ES-I3 (cell line): Measurements from ENCODE around the gene CNDP1.
"Not testable (repeated sequence)": the region's sequence is repeated elsewhere in the genome, so short reads cannot be mapped to it uniquely, and the experiment has no call there.

ENCODE experiments used
- H3K36me3 ChIP-seq: 2 replicates; pipeline ENCODE4 v1.6.1; 2013; ENCODE audit warnings: mild to moderate bottlenecking, low read length, control low read depth, moderate library complexity; ENCODE audit not compliant: insufficient read depth
- H3K4me1 ChIP-seq: 2 replicates; pipeline ENCODE4 v1.6.1; 2013; ENCODE audit warnings: mild to moderate bottlenecking, control low read depth, low read length; ENCODE audit not compliant: insufficient read depth
- H3K9ac ChIP-seq: 2 replicates; pipeline ENCODE4 v1.6.1; 2013; ENCODE audit warnings: low read depth, mild to moderate bottlenecking, low read length, moderate library complexity
- H3K9me3 ChIP-seq: 2 replicates; pipeline ENCODE4 v1.6.1; 2013; ENCODE audit warnings: mild to moderate bottlenecking, low read length, moderate library complexity; ENCODE audit not compliant: control insufficient read depth, insufficient read depth

Gene CNDP1

DNA sequence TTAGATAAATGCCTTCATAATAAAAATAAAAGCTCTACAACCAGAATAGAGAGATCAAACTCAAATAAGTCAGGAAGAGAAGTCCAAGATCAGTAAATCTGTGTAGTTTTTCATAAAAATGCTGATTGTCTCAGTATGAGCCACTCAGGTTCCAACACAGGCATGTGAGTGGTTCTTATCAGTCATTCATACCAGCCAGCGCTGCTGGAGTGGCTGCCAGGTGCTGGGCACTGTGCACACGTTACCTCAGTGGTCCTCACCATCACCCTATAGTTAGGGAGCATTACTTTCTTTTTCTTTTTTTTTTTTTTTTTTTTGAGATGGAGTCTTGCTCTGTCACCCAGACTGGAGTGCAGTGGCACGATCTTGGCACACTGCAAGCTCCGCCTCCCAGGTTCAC is 23.8 kb downstream of the CNDP1 start:
- Histone ChIP-seq H3K9me3 (no peaks in the 10 kb centered on the region), H3K4me1 (no peaks in the 10 kb centered on the region), H3K9ac (no peak overlapping the region), H3K36me3 (no peaks in the 10 kb centered on the region)

DNA sequence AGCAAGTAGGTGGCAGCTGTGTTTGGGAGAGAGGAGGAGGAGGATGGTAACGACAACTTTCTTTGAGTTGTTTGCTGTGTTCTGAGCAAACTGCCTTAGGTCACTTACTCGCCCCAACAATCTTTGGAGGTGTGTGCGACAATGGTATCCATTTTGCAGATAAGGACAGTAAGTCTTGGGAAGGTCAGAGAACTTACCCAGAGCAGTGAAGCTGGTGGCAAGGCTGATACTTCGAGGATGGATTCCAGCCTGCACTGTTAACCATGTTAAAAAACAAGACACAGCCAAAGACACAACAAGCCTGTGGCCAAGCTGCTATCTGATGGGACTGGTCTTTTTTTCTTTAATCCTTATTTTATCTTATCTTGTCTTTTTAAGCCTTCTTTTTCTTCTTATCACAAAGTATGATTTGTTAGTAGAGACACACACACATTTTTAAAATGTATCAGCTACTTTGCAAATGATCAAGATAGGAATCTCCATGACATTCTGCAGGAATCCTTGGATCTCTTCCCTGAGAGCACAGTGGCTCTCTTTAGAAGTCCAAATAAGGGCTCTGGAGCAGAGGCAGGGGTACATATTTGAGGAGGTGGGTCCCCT is 27.9 kb downstream of the CNDP1 start:
- no peak overlapping the region for H3K9ac ChIP-seq
- no peaks in the 10 kb centered on the region for H3K9me3 ChIP-seq
- H3K4me1 ChIP-seq: no peaks in the 10 kb centered on the region
- H3K36me3 ChIP-seq: no peaks in the 10 kb centered on the region

DNA sequence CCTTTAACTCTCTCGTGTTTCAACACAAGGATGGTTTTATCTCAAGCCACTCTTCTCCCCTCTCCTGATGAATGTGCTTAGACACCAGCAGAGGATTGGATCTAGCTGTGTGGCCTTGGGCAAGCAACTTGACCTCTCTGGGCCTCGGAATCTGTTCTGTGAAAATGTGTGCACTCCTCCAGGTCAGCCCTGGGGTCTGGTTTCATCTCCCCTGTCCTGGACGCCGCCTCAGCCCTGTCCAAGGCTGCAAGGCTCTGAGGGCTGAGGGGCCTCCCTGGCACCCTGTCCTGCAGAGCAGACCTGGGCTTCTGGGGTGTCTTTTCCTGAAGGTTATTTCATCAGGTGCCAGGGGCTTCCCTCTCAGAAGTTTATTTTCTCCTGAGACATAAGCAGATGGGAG is 28.5 kb downstream of the CNDP1 start:
- no peak overlapping the region for H3K9ac ChIP-seq
- H3K4me1 ChIP-seq: no peaks in the 10 kb centered on the region
- H3K36me3 ChIP-seq: no peaks in the 10 kb centered on the region
- H3K9me3 ChIP-seq: no peaks in the 10 kb centered on the region

DNA sequence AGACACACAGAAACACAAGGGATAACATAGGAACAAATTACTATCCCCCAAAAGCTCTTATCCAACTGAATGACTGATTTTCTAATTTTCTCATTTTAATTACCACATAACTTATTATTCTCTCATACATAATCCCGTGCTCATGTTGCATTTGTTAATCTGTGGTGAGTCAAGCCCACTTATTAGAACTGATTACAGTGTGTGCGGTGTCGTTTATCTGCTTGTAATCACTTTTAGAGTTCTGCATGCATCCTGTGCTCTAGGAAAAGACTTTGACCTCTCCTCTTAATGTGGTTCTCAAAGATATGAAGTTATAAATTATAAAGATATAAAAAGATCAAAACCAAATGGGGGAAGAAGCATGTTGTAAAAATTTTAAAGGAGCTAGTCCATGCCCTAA is 29.7 kb downstream of the CNDP1 start:
- H3K36me3 ChIP-seq: no peaks in the 10 kb centered on the region
- no peaks in the 10 kb centered on the region for H3K4me1 ChIP-seq
- H3K9ac ChIP-seq: no peak overlapping the region
- H3K9me3 ChIP-seq: no peaks in the 10 kb centered on the region

DNA sequence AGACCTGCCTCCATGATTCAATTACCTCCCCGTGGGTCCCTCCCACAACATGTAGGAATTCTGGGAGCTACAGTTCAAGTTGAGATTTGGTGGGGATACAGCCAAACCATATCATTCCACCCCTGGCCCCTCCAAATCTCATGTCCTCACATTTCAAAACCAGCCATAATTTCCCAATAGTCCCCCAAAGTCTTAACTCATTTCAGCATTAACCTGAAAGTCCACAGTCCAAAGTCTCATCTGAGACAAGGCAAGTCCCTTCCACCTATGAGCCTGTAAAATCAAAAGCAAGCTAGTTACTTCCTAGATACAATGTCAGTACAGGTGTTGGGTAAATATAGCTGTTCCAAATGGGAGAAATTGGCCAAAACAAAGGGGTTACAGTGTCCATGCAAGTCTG is 30.9 kb downstream of the CNDP1 start:
- H3K36me3 ChIP-seq, H3K9me3 ChIP-seq, H3K4me1 ChIP-seq, H3K9ac ChIP-seq: not testable (repeated sequence)

DNA sequence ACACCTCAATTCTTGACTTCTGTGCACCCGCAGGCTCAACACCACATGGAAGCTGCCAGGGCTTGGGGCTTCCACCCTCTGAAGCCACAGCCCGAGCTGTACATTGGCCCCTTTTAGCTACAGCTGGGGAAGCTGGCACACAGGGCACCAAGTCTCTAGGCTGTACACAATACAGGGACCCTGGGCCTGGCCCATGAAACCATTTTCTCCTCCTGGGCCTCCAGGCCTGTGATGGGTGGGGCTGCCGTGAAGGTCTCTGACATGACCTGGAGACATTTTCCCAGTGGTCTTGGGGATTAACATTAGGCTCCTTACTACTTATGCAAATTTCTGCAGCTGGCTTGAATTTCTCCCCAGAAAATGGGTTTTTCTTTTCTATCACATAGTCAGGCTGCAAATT is 31.7 kb downstream of the CNDP1 start:
- not testable (repeated sequence) for H3K9ac ChIP-seq, H3K4me1 ChIP-seq, H3K36me3 ChIP-seq, H3K9me3 ChIP-seq

DNA sequence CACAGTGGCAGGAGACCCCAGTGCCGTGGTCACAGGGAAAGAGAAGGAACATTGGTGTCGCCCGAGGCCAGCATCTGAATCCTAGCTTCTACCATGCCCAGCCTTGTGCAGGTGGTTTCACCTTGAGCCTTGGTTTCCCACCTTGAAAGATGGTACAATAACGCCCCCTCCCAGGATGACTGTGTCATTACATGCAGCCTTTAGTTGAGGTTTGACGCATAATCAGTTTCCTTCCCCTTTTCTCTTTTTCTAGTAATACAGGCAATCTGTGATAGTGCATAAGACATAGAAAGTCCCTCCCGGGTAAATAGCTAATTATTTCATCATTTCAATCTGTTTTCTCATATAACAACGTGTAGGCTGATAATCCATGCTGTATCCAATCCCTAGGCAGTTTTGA is 33.5 kb downstream of the CNDP1 start:
- Histone ChIP-seq H3K9ac (no peak overlapping the region), H3K9me3 (no peaks in the 10 kb centered on the region), H3K36me3 (no peaks in the 10 kb centered on the region), H3K4me1 (no peaks in the 10 kb centered on the region)

DNA sequence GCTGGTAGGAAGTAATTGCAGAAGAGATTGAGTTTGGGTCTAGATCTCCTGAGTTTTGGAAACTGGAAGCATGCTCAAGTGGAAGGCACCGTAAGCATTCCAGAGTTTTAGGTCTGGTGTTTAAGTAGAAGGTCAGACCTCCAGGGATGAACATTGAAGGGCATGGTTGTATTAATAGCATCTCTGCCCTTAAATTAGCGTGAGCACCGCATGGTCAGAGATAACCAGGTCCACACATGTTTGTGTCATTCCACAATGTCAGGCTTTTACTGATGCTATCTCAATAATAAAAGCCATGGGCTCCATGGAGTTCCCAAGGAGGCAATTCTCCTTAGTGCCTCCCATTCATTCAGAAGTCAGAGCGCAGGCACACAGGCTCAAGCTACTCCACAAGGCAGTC is 35.1 kb downstream of the CNDP1 start:
- Histone ChIP-seq H3K9ac (no peak overlapping the region), H3K9me3 (no peaks in the 10 kb centered on the region), H3K4me1 (no peaks in the 10 kb centered on the region), H3K36me3 (no peaks in the 10 kb centered on the region)

DNA sequence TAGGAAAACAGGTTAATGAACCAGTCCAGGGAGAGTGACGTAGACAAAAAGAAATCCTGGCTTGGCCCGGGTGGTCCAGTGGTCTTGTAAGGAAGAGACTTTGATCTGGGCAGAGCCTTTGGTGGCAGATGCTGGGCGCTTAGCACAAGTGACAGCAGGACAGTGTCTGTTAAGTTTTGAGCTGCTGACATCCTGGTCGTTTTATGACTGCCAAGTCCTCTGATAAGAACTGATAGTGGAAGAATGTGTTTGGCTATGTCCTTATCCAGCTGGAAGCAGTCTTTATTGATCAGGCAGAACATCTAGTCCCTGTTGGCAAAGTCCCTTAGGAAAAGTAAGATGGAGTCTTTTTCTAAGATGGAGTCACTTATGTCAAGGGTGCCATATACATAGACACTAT is 36.0 kb downstream of the CNDP1 start:
- Histone ChIP-seq H3K36me3 (no peaks in the 10 kb centered on the region), H3K9ac (no peak overlapping the region), H3K9me3 (no peaks in the 10 kb centered on the region), H3K4me1 (no peaks in the 10 kb centered on the region)

DNA sequence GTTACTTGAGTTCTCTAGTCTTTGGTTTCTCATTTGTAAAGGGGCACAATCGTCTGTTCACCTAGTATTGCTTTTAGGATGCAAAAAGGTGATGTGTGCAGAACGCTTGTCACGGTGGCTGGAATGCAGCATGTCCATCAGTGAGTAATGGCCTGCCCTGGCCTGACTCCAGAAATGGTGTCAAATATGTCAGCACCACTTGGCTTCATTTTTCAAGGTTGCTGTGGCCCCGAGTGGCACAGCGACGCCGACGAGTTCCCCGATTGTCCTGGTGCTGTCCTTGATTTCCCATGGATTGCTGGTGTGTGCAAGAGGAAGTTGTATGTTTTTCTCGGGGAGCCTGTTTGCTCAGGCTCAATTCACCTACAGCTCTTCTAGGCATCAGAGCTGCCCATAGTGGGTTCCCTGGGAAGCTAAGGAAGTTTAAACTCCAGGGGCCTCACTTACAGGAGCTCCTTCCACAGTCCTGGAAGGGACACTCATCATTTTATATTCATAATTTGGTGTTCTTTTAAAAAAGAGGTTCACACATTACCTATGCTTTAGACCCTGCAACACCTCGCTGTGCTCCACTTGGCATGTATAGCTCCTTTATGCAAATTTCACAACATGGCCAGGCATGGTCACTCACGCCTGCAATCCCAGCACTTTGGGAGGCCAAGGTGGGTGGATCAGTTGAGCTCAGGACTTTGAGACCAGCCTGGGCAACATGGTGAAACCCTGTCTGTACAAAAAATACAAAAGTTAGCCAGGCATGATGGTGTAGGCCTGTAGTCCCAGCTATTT is 37.8 kb downstream of the CNDP1 start:
- Histone ChIP-seq H3K9ac (no peak overlapping the region), H3K9me3 (no peaks in the 10 kb centered on the region), H3K4me1 (no peaks in the 10 kb centered on the region), H3K36me3 (no peaks in the 10 kb centered on the region)

DNA sequence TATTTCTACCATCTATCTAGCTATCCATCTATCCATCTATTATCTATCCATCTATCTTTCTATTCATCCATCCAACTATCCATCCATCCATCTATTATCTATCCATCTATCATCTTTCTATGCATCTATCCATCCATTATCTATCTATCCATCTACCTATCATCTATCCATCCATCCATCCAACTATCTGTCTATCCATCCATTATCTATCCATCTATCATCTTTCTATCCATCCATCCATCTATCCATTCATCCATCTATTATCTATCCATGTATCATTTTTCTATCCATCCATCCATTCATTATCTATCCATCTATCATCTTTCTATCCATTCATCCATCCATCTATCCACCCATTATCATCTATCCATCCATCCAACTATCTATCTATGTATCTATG is 38.8 kb downstream of the CNDP1 start:
- Histone ChIP-seq H3K4me1 (no peaks in the 10 kb centered on the region), H3K9ac (no peak overlapping the region), H3K9me3 (no peaks in the 10 kb centered on the region), H3K36me3 (no peaks in the 10 kb centered on the region)

DNA sequence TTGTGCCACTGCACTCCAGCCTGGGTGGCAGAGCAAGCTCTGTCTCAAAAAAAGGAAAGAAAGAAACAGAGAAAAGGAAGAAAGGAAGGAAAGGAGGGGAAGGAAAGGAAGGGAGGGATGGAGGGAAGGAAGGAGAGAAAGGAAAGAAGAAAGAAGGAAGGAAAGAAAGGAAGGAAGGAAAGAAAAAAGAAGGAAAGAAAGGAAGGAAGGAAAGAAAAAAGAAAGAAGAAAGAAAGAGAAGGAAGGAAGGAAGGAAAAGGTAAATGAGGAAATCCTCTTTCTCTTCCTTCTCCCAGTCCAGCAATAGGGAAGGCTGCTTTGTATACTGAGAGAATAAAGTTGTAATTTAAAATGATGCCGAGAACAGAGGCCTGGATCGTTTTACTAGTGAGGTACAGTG is 40.6 kb downstream of the CNDP1 start:
- no peaks in the 10 kb centered on the region for H3K36me3 ChIP-seq

DNA sequence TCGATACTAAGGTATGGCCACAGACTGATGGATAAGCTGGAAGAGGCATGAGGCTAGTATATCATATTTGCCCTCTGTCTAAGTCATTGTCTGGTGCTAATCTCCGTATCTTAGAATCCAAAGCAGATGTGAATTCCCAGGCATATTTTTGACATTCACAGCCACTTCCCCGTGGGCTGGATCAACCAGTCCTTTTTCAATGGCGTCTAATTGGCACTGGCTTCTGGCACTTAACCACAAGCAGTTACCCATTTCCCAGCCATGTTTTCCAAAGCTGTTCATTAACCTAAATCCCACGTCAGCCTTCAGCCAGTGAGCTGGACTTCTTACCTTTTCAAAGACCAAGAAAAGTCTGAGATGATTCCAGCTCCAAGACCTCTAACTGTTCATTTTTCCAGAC is 42.7 kb downstream of the CNDP1 start:
- H3K4me1 ChIP-seq: no peaks in the 10 kb centered on the region
- H3K9ac ChIP-seq: no peak overlapping the region
- no peaks in the 10 kb centered on the region for H3K36me3 ChIP-seq
- no peaks in the 10 kb centered on the region for H3K9me3 ChIP-seq

More for the DNA sequence above, 40.6 kb downstream of the CNDP1 start:
- H3K9ac ChIP-seq: no peak overlapping the region
- no peaks in the 10 kb centered on the region for H3K9me3 ChIP-seq
- no peaks in the 10 kb centered on the region for H3K4me1 ChIP-seq

DNA sequence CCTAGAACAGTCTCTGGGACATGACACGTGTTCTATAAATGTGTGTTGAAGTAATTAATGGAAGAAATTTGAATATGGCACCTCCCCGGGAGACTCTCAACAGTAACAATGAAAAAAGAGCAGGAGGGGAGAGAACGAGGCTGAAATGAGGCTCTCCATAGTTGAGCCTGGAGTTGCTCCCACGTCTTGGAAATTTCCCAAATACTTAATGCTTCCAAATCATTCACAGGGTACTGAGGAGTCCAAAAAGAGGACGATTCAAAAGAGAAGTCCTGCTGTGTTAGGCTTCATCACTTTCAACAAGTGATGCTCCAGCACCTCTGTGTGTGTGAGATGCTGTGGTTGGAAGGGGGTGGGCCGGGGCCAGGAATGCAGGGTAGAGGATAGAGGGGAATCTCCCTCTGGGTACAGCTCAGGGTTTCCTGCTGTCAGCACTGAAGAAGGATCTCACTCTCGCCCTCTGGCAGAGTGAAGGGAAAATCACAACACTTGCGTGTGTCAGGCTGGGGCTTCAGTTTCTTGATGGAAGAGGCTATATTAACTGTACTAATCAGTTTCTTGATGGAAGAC is 45.3 kb downstream of the CNDP1 start:
- no peaks in the 10 kb centered on the region for H3K9me3 ChIP-seq
- H3K4me1 ChIP-seq: no peaks in the 10 kb centered on the region
- no peaks in the 10 kb centered on the region for H3K36me3 ChIP-seq
- no peak overlapping the region for H3K9ac ChIP-seq

DNA sequence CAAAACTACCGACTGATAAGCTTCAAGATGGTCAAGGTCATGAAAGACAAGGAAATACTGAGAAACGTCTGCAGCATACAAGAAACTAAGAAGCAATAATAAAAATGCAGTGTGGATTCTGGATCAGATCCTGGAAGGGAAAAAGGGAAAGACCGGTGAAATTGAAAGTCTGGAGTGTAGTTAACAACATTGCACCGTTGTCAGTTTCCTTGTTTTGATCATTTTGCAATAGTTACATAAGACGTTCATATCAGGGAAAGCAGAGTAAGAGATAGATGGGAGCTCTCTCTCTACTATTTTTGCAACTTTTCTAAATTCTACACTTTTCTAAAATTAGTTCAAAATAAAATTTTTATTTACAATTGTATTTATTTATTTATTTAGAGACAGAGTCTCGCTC is 48.3 kb downstream of the CNDP1 start:
- no peaks in the 10 kb centered on the region for H3K9me3 ChIP-seq
- H3K9ac ChIP-seq: no peak overlapping the region
- H3K36me3 ChIP-seq: no peaks in the 10 kb centered on the region
- no peaks in the 10 kb centered on the region for H3K4me1 ChIP-seq
